Measurements from ENCODE around the gene SNX15.

Gene SNX15

DNA sequence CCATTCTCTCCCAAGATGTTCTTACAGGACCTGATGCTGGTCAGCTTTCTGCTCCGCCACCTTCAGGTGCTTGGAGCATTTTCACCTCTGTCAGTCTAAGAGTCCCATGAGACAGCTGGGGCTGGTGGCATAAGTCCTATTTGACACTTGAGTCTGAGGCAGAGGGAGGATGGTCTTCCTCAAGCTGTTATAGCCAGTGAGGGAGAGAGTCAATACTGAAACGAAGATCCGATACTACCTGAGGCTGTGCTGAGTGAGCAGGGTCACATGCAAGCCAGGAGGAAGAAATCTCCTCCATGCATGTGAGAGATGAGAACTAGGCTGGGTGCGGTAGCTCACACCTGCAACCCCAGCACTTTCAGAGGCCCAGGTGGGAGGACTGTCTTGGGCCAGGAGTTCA lies 62.4 kb downstream of the SNX15 start:
- Histone ChIP-seq H3K36me3 (ENCODE audit: insufficient read depth, low read length) (peaks cover 3% of the 10 kb centered on the region; the same call in 1 of the 2 replicates), H3K27me3 (ENCODE audit: insufficient read depth, low read length, poor library complexity, severe bottlenecking) (no peaks in the 10 kb centered on the region), H3K4me3 (ENCODE audit: low read length, poor library complexity, severe bottlenecking) (no peak overlapping the region), H3K9ac (ENCODE audit: low read depth, low read length, poor library complexity, severe bottlenecking) (no peak overlapping the region), H3K4me1 (ENCODE audit: insufficient read depth, low read length, poor library complexity, severe bottlenecking) (peaks cover 10% of the 10 kb centered on the region), H3F3A (ENCODE audit: low read depth) (no peaks in the 10 kb centered on the region), H3K4me2 (ENCODE audit: low read depth, low read length, poor library complexity, severe bottlenecking) (no peak overlapping the region), H4K20me1 (ENCODE audit: insufficient read depth, low read length, poor library complexity, severe bottlenecking) (no peaks in the 10 kb centered on the region), H3K9me3 (ENCODE audit: insufficient read depth, low read depth, low read length) (no peaks in the 10 kb centered on the region), H3K79me2 (ENCODE audit: insufficient read depth, low read length) (peaks cover 17% of the 10 kb centered on the region), H2AFZ (ENCODE audit: low read length) (no peak overlapping the region), H3K9me2 (replicated peaks; ENCODE audit: low read depth, low read length) (no peaks in the 10 kb centered on the region)
- TF ChIP-seq EZH2phosphoT487 (IDR thresholded peaks at IDR 0.05; ENCODE audit: borderline replicate concordance) = no peak
- TF ChIP-seq, protein P1, sequence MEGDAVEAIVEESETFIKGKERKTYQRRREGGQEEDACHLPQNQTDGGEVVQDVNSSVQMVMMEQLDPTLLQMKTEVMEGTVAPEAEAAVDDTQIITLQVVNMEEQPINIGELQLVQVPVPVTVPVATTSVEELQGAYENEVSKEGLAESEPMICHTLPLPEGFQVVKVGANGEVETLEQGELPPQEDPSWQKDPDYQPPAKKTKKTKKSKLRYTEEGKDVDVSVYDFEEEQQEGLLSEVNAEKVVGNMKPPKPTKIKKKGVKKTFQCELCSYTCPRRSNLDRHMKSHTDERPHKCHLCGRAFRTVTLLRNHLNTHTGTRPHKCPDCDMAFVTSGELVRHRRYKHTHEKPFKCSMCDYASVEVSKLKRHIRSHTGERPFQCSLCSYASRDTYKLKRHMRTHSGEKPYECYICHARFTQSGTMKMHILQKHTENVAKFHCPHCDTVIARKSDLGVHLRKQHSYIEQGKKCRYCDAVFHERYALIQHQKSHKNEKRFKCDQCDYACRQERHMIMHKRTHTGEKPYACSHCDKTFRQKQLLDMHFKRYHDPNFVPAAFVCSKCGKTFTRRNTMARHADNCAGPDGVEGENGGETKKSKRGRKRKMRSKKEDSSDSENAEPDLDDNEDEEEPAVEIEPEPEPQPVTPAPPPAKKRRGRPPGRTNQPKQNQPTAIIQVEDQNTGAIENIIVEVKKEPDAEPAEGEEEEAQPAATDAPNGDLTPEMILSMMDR (conservative IDR thresholded peaks at IDR 0.05; ENCODE audit: low read length) = no peak

All from Loucy (cell line).